ENCODE measurements around the gene TBX6.

GRCh38 chr16:30087181-30087898 is 4.4 kb downstream of the TBX6 start:
- TF ChIP-seq, protein P1, sequence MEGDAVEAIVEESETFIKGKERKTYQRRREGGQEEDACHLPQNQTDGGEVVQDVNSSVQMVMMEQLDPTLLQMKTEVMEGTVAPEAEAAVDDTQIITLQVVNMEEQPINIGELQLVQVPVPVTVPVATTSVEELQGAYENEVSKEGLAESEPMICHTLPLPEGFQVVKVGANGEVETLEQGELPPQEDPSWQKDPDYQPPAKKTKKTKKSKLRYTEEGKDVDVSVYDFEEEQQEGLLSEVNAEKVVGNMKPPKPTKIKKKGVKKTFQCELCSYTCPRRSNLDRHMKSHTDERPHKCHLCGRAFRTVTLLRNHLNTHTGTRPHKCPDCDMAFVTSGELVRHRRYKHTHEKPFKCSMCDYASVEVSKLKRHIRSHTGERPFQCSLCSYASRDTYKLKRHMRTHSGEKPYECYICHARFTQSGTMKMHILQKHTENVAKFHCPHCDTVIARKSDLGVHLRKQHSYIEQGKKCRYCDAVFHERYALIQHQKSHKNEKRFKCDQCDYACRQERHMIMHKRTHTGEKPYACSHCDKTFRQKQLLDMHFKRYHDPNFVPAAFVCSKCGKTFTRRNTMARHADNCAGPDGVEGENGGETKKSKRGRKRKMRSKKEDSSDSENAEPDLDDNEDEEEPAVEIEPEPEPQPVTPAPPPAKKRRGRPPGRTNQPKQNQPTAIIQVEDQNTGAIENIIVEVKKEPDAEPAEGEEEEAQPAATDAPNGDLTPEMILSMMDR (IDR thresholded peaks at IDR 0.05): no peak
- no peak for TF ChIP-seq POLR2A (IDR thresholded peaks at IDR 0.05)
